B cell (primary cell): ENCODE results near the gene SLC6A4. TPM values are rescaled to one million over a fixed set of nuclear protein-coding genes. Genes with fewer than 3 reads are reported as not detected.

Experiments used
- ATAC-seq: fragments of 200-7000 bp; cut with Tn5 transposase; one replicate; pipeline ENCODE4 v1.10.0; 2021; ENCODE audit warnings: low read depth, mild to moderate bottlenecking, moderate number of reproducible peaks, moderate library complexity
- CTCF ChIA-PET: fragments of 350-600 bp; sonication (Branson Sonifier 250); formaldehyde crosslinking; loops from one replicate; lab custom pipeline; 2021; ENCODE audit warnings: antibody characterized with exemption, inconsistent platforms; lab: Charles Lee
- POLR2A ChIA-PET: fragments of 350-600 bp; sonication (Branson Sonifier 250); formaldehyde crosslinking; loops from one replicate; lab custom pipeline; 2021; ENCODE audit warnings: antibody characterized with exemption; lab: Charles Lee
- DNase-seq: peaks from one replicate; pipeline ENCODE4 v3.0.0; 2013
- H2AFZ ChIP-seq: 2 replicates; pipeline ENCODE4 v1.6.1; 2012; ENCODE audit warnings: mild to moderate bottlenecking, low read depth, low read length; ENCODE audit not compliant: insufficient read depth, poor library complexity, severe bottlenecking
- H3K27ac ChIP-seq, 2 donors: 1 replicate in 1 of 2; 2 replicates in 1 of 2; pipeline ENCODE4 v1.5.1; 2012 to 2013; ENCODE audit warnings: low read length in 2 of 2, mild to moderate bottlenecking in 2 of 2, moderate library complexity in 1 of 2
- H3K27me3 ChIP-seq, 4 experiments: fragments of 200-600 bp in 1 of 4; sonication (generic) in 1 of 4; replicated peaks in 1 of 4; 1 replicate in 2 of 4; 2 replicates in 2 of 4; pipeline versions ENCODE4 v1.6.1 to v1.7.0; 2013 to 2016; ENCODE audit warnings: low read length in 3 of 4, mild to moderate bottlenecking in 2 of 4, mixed read lengths in 1 of 4, moderate library complexity in 1 of 4; ENCODE audit not compliant: insufficient read depth in 4 of 4, control insufficient read depth in 3 of 4; ENCODE audit errors: control extremely low read depth in 1 of 4
- H3K36me3 ChIP-seq, 2 experiments: replicated peaks in 1 of 2; 1 replicate in 1 of 2; 2 replicates in 1 of 2; pipeline versions ENCODE4 v1.6.1 to v1.7.1; 2013; ENCODE audit warnings: low read length in 1 of 2; ENCODE audit not compliant: insufficient read depth in 2 of 2, control insufficient read depth in 1 of 2; ENCODE audit errors: control extremely low read depth in 1 of 2, extremely low read depth in 1 of 2
- H3K4me1 ChIP-seq, 2 donors: fragments of 200-600 bp in 1 of 2; sonication (generic) in 1 of 2; 1 replicate in 1 of 2; 2 replicates in 1 of 2; pipeline versions ENCODE4 v1.5.1 to v1.6.1; 2013 to 2017; ENCODE audit warnings: low read length in 2 of 2; ENCODE audit not compliant: control insufficient read depth in 2 of 2, insufficient read depth in 2 of 2
- H3K4me2 ChIP-seq: replicated peaks from 2 replicates; pipeline ENCODE3; 2012; ENCODE audit warnings: mild to moderate bottlenecking, low read depth, low read length; ENCODE audit not compliant: poor library complexity, severe bottlenecking
- H3K4me3 ChIP-seq, 5 experiments: fragments of 200-600 bp in 1 of 5; sonication (generic) in 1 of 5; 1 replicate in 3 of 5; 2 replicates in 2 of 5; pipeline versions ENCODE4 v1.5.1 to v1.7.0; 2011 to 2016; ENCODE audit warnings: low read length in 4 of 5, mild to moderate bottlenecking in 4 of 5, low read depth in 2 of 5, control low read depth in 1 of 5, moderate library complexity in 1 of 5; ENCODE audit not compliant: insufficient read depth in 1 of 5; ENCODE audit errors: control extremely low read depth in 1 of 5, extremely low read depth in 1 of 5
- H3K79me2 ChIP-seq: fragments of 200-600 bp; sonication (generic); one replicate; pipeline ENCODE4 v1.6.0; 2016; ENCODE audit warnings: low read length; ENCODE audit not compliant: control insufficient read depth, insufficient read depth
- H3K9ac ChIP-seq: fragments of 200-600 bp; sonication (generic); 2 replicates; pipeline ENCODE4 v1.6.1; 2017; ENCODE audit warnings: mild to moderate bottlenecking, low read length, moderate library complexity
- H3K9me3 ChIP-seq, 3 donors: one replicate each; pipeline versions ENCODE4 v1.6.1 to v1.7.1; 2013; ENCODE audit warnings: low read length in 2 of 3; ENCODE audit not compliant: control insufficient read depth in 2 of 3, insufficient read depth in 1 of 3; ENCODE audit errors: control extremely low read depth in 1 of 3
- H4K20me1 ChIP-seq: 2 replicates; pipeline ENCODE4 v1.6.0; 2012; ENCODE audit warnings: mild to moderate bottlenecking, low read length; ENCODE audit not compliant: insufficient read depth, control insufficient read depth, poor library complexity, severe bottlenecking
- H3K27ac Mint-ChIP-seq: one replicate; pipeline ENCODE4 v1.8.0; 2021; ENCODE audit warnings: mixed read lengths
- H3K27me3 Mint-ChIP-seq: one replicate; pipeline ENCODE4 v1.8.0; 2021; ENCODE audit warnings: mixed read lengths
- H3K4me1 Mint-ChIP-seq: one replicate; pipeline ENCODE4 v1.8.0; 2021; ENCODE audit warnings: mixed read lengths
- H3K4me3 Mint-ChIP-seq: one replicate; pipeline ENCODE4 v1.8.0; 2021; ENCODE audit warnings: mixed read lengths
- H3K9me3 Mint-ChIP-seq: one replicate; pipeline ENCODE4 v1.8.0; 2022; ENCODE audit warnings: mixed read lengths; ENCODE audit not compliant: insufficient read depth
- EZH2 ChIP-seq: IDR thresholded peaks from 2 replicates; pipeline ENCODE4 v1.6.1; 2012; ENCODE audit warnings: borderline replicate concordance, low read depth, mild to moderate bottlenecking, moderate library complexity, low read length; ENCODE audit not compliant: insufficient read depth, poor library complexity, severe bottlenecking
- WGBS: methylation state at CpG from one replicate; pipeline ENCODE4 v1.1.5; 2013; ENCODE audit warnings: missing lambda C conversion rate; ENCODE audit not compliant: insufficient coverage; 5-methylcytosine and 5-hydroxymethylcytosine counted together
- intact Hi-C: fragments of 100-400 bp; cut with micrococcal nuclease; formaldehyde crosslinking; loops from one replicate; pipeline ENCODE4 v1.10.0; 2022
- polyA plus RNA-seq: library from polyadenylated mRNA; depleted of rRNA; stranded (reverse); fragments of >200 nt; gene quantifications from 2 replicates; pipeline ENCODE4 v1.2.3, GENCODE V29; 2012
- total RNA-seq, 2 donors: library from RNA; stranded (reverse); fragments of 120-200 nt in 1 of 2; gene quantifications; 1 replicate in 1 of 2; 2 replicates in 1 of 2; pipeline versions ENCODE4 v1.2.3 to v1.2.4, GENCODE V29; 2013 to 2022
- TF ChIP-seq, protein P1 (sequence below): fragments of 200-600 bp; IDR thresholded peaks from one replicate; pipeline ENCODE4 v1.8.0; 2022; ENCODE audit warnings: antibody characterized with exemption, mild to moderate bottlenecking

Gene SLC6A4
- total and polyA plus RNA-seq, 2 donors (not counting 1 experiment from before 2014, with no cell fraction given), result not detected

DNA sequence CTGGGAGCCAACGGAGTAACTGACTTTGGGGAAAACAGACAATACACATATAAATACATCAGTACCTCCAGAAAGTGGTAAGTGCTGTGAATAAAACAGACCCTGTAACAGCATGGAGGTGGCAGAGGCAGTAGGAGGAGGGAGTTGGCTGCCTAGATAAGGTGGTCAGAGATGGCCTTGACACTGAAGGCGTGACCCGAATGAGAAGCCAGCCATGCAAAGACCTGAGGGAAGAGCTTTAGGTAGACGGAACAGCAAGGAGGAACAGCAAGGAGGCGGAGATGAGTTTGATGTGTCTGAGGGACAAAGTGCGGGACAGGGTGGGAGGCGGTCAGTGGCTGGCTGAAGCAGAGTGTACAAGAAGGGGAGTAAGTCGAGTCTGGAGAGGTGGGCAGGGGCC lies 8.1 kb upstream of the SLC6A4 start:
- H3K36me3 ChIP-seq, result peaks cover 0 to 6% of the 10 kb centered on the region in 2 experiments
- H3K4me1 Mint-ChIP-seq, result no peaks in the 10 kb centered on the region
- no peak overlapping the region for H3K9ac ChIP-seq
- no peaks in the 10 kb centered on the region for H3K79me2 ChIP-seq
- H3K9me3 Mint-ChIP-seq, result no peaks in the 10 kb centered on the region
- H3K27ac ChIP-seq, result no peak overlapping the region
- H3K27ac Mint-ChIP-seq, result no peak overlapping the region
- no peaks in the 10 kb centered on the region for H3K9me3 ChIP-seq
- H3K4me1 ChIP-seq, result peaks cover under 1 to 3% of the 10 kb centered on the region in 2 donors
- CTCF ChIA-PET, result no interaction called here
- POLR2A ChIA-PET, result no interaction called here
- no peak for TF ChIP-seq EZH2
- TF ChIP-seq, protein P1, sequence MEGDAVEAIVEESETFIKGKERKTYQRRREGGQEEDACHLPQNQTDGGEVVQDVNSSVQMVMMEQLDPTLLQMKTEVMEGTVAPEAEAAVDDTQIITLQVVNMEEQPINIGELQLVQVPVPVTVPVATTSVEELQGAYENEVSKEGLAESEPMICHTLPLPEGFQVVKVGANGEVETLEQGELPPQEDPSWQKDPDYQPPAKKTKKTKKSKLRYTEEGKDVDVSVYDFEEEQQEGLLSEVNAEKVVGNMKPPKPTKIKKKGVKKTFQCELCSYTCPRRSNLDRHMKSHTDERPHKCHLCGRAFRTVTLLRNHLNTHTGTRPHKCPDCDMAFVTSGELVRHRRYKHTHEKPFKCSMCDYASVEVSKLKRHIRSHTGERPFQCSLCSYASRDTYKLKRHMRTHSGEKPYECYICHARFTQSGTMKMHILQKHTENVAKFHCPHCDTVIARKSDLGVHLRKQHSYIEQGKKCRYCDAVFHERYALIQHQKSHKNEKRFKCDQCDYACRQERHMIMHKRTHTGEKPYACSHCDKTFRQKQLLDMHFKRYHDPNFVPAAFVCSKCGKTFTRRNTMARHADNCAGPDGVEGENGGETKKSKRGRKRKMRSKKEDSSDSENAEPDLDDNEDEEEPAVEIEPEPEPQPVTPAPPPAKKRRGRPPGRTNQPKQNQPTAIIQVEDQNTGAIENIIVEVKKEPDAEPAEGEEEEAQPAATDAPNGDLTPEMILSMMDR, result no peak
- intact Hi-C loops, result no loop called here
- no peak overlapping the region for H3K4me2 ChIP-seq
- no peaks in the 10 kb centered on the region for H4K20me1 ChIP-seq
- WGBS, result 87% methylated on average over 7 of the region's 8 CpGs
- peaks cover 0 to 14% (median 0%) of the 10 kb centered on the region in 4 experiments for H3K27me3 ChIP-seq
- ATAC-seq (no peak), DNase-seq (no peak)
- no peak overlapping the region for H3K4me3 Mint-ChIP-seq
- no peak overlapping the region for H3K4me3 ChIP-seq
- peaks cover 21% of the 10 kb centered on the region for H3K27me3 Mint-ChIP-seq
- no peak overlapping the region for H2AFZ ChIP-seq

DNA sequence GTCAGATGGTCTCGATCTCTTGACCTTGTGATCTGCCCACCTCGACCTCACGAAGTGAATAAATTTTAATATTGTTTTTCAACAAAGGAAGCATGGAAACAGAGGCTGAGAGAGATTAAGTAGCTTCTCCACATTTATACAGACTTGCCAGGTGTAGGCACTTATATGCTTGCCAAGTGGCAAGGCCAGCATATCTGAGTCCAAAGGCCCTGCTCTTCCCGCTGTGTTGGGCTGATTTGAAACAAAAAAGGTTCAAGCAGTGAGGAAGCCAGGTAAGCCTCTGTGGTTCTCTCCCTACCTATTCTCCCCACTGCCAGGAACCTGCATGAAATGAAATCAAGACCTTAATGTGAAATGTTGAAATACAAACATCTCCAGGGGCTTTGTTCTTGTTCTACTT lies 7.5 kb upstream of the SLC6A4 start:
- Histone ChIP-seq H2AFZ (no peak overlapping the region), H3K4me1 (peaks cover 6 to 8% of the 10 kb centered on the region in 2 donors), H3K9me3 (no peaks in the 10 kb centered on the region), H3K27me3 (peaks cover 0 to 20% (median 4%) of the 10 kb centered on the region in 4 experiments), H4K20me1 (no peaks in the 10 kb centered on the region), H3K36me3 (no peaks in the 10 kb centered on the region), H3K79me2 (no peaks in the 10 kb centered on the region), H3K4me2 (no peak overlapping the region), H3K4me3 (no peak overlapping the region), H3K27ac (no peak overlapping the region), H3K9ac (no peak overlapping the region)
- ChIA-PET POLR2A (no interaction called here), CTCF (no interaction called here)
- no peak for ATAC-seq
- TF ChIP-seq, protein P1, result no peak
- no peak for TF ChIP-seq EZH2
- H3K4me3 Mint-ChIP-seq, result no peak overlapping the region
- H3K9me3 Mint-ChIP-seq, result no peaks in the 10 kb centered on the region
- intact Hi-C loops, result no loop called here
- peaks cover 26% of the 10 kb centered on the region for H3K27me3 Mint-ChIP-seq
- no CpG with 5 or more reads among the region's 4 CpGs for WGBS
- no peak overlapping the region for H3K27ac Mint-ChIP-seq
- no peak for DNase-seq
- H3K4me1 Mint-ChIP-seq, result peaks cover 2% of the 10 kb centered on the region
